ENCODE measurements around the gene OVOL2. TPM values are rescaled to one million over a fixed set of nuclear protein-coding genes. Genes with fewer than 3 reads are reported as not detected.

OVOL2 gene
- total and polyA plus RNA-seq, 2 of the 4 experiments (the other 2 are of a cell fraction), result not detected

- H3K4me2 ChIP-seq (ENCODE audit: low read depth, low read length), result no peak overlapping the region
- WGBS, 2 experiments (ENCODE audit: extremely low coverage in 2 of 2, insufficient read length in 1 of 2), result 4% methylated on average over 8 of the region's 11 CpGs; no CpG with 5 or more reads in 1 of the 2 experiments
- no peak overlapping the region for H3K27ac ChIP-seq (ENCODE audit: insufficient read depth, low read length)
- no peaks in the 10 kb centered on the region for H3K9me3 ChIP-seq (ENCODE audit: control insufficient read depth, insufficient read depth, low read length)
- intact Hi-C loops (cut with micrococcal nuclease), result no loop called here
- no peak overlapping the region for H3K4ac ChIP-seq (ENCODE audit: low read depth, low read length)
- H4K91ac ChIP-seq (ENCODE audit: insufficient read depth, low read depth, low read length), result no peak overlapping the region
- no peak overlapping the region for H3K14ac ChIP-seq (replicated peaks; ENCODE audit: low read depth, low read length)
- no peaks in the 10 kb centered on the region for H3K79me1 ChIP-seq (ENCODE audit: low read depth in 1 of 2, low read length in 2 of 2)
- no peak overlapping the region for H3K56ac ChIP-seq (ENCODE audit: extremely low read depth, insufficient read depth, low read length)
- TF ChIP-seq POLR2A (IDR thresholded peaks at IDR 0.05; ENCODE audit: low read depth, low read length), result no peak
- TF ChIP-seq NFE2L2 (IDR thresholded peaks at IDR 0.05; ENCODE audit: low read depth, low read length), result no peak
- TF ChIP-seq CTCF (conservative IDR thresholded peaks at IDR 0.05; ENCODE audit: low read depth, low read length), result no peak
- no peak for TF ChIP-seq SMC3 (IDR thresholded peaks at IDR 0.05; ENCODE audit: low read depth, low read length)
- TF ChIP-seq CHD1 (IDR thresholded peaks at IDR 0.05; ENCODE audit: low read depth, low read length), result no peak
- no peak for TF ChIP-seq BHLHE40 (IDR thresholded peaks at IDR 0.05; ENCODE audit: low read depth, low read length)
- no peak for TF ChIP-seq RFX5 (IDR thresholded peaks at IDR 0.05; ENCODE audit: low read depth, low read length)
- TF ChIP-seq USF2 (IDR thresholded peaks at IDR 0.05; ENCODE audit: low read depth, low read length), result no peak
- TF ChIP-seq FOS (IDR thresholded peaks at IDR 0.05; ENCODE audit: low read depth, low read length), result no peak
- DNase-seq (no peak), ATAC-seq (ENCODE audit: low read depth) (no peak)
- no peak overlapping the region for H4K8ac ChIP-seq (ENCODE audit: low read depth in 2 of 2, low read length in 2 of 2)
- H2BK20ac ChIP-seq (ENCODE audit: low read depth, low read length), result no peak overlapping the region
- H3K23ac ChIP-seq (ENCODE audit: low read depth, low read length), result no peak overlapping the region
- peaks cover 68% of the 10 kb centered on the region for H3K27me3 ChIP-seq (ENCODE audit: control insufficient read depth, insufficient read depth, low read length)
- CTCF ChIA-PET, result interaction anchor here (0.7 kb wide), 1 partner anchor 52 kb away, joined by 3 read pairs; no protein-coding TSS in a partner anchor
- H2AFZ ChIP-seq (replicated peaks; ENCODE audit: low read length, poor library complexity), result no peak overlapping the region
- H2AK5ac ChIP-seq (ENCODE audit: low read depth, low read length), result no peak overlapping the region
- no peak overlapping the region for H2BK15ac ChIP-seq (ENCODE audit: low read depth, low read length)
- no TSS peak for BruUV-seq (replicated peaks)
- H2AK9ac ChIP-seq (replicated peaks; ENCODE audit: low read depth, low read length, poor library complexity), result no peak overlapping the region
- in situ Hi-C loops (cut with MboI; ENCODE audit: low sequenced_read_pairs), result no loop called here
- POLR2A ChIA-PET (ENCODE audit: unreplicated experiment), result no interaction called here
- no peaks in the 10 kb centered on the region for H3K9me1 ChIP-seq (ENCODE audit: insufficient read depth, low read length)
- H2BK120ac ChIP-seq (ENCODE audit: low read depth, low read length), result no peak overlapping the region
- dilution Hi-C loops (cut with HindIII; ENCODE audit: low sequenced_read_pairs, unreplicated experiment), result no loop called here
- H4K20me1 ChIP-seq (ENCODE audit: insufficient read depth, low read length), result no peaks in the 10 kb centered on the region
- no peak overlapping the region for H3K18ac ChIP-seq (ENCODE audit: low read depth, low read length)
- H4K5ac ChIP-seq (ENCODE audit: low read depth, low read length), result no peak overlapping the region
- H3K36me3 ChIP-seq (ENCODE audit: control insufficient read depth, insufficient read depth, low read length), result no peaks in the 10 kb centered on the region
- peaks cover 2% of the 10 kb centered on the region; the same call in 1 of the 2 replicates for H3K4me1 ChIP-seq (ENCODE audit: control insufficient read depth, insufficient read depth, low read length)
- H3K9ac ChIP-seq (ENCODE audit: low read depth, low read length), result no peak overlapping the region
- H3K4me3 ChIP-seq (ENCODE audit: insufficient read depth, low read depth, low read length), result no peak overlapping the region
- H2BK5ac ChIP-seq (ENCODE audit: low read depth, low read length, poor library complexity, severe bottlenecking), result no peak overlapping the region
Measured at GRCh38 chr20:18055261-18055660, 2.5 kb downstream of the OVOL2 start.

All from IMR-90 (cell line).